Breast epithelium (tissue), 3 donors: ENCODE measurements around the gene RNF10.

Experiments
- CTCF ChIP-seq, 3 donors: fragments of 450-650 bp; IDR thresholded peaks; one replicate each; pipeline ENCODE4 v1.5.1; 2016 to 2017; ENCODE audit warnings: antibody characterized with exemption in 3 of 3, mild to moderate bottlenecking in 3 of 3, moderate library complexity in 3 of 3
- POLR2A ChIP-seq: fragments of 450-650 bp; IDR thresholded peaks from one replicate; pipeline ENCODE4 v1.6.1; 2016; ENCODE audit warnings: antibody characterized with exemption, mild to moderate bottlenecking, moderate library complexity
- POLR2AphosphoS5 ChIP-seq, 3 donors: sonication (generic); formaldehyde crosslinking; IDR thresholded peaks; one replicate each; pipeline ENCODE4 v1.6.1; 2017; ENCODE audit warnings: antibody characterized with exemption in 3 of 3

DNA sequence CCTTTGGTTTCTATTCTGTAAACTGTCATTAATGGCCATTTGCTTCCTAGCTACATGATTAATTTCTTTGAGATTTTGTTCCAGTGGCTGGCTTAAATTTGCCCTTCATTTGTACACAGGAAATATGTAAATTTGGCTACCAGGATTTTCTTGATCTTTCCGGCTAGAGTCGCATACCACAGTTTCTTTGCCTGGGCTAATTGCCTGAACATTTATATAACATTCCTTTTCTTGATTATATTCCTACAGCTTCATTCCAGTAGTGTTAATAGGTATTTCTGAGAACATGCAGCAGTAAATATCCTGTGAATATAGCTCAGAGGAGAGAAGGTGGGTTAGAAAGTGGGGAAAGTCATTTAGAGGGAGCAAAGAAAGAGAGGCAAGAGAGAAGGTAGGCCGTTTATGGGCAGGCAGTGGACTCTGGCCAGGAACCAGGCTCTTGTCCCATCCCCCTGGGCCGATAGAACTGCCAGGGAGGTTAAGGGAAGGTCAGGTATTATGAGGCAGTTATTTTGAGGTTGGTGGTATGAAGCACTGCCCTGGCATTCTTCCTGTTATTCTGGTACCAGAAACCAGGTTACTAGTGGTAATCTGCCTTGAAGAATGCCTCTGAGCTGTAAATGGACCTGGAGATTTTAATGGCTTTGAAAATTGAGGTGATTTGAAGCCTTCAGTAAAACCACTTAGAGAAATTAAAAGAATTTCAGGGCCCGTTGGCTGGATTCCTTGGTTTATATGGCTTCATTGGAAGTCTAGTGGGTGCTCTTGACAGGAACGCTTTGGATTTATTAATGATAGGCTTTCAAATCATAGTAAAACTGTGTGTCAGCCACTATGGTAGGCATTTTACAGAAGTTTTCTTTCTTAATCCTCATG lies 4.4 kb downstream of the RNF10 start:
- no peak for TF ChIP-seq POLR2A
- no peak for TF ChIP-seq CTCF (IDR thresholded peaks at IDR 0.05)
- TF ChIP-seq POLR2AphosphoS5 (IDR thresholded peaks at IDR 0.05), result peak in 2 of 3 donors; percentile 48 to 52
